CD4-positive, CD25-positive, alpha-beta regulatory T cell (primary cell): ENCODE data around the gene SRGAP2B. TPM values are rescaled to one million over a fixed set of nuclear protein-coding genes. Genes with fewer than 3 reads are reported as not detected.
A peak's percentile ranks its signal among the peaks of the same experiment; 100 is the strongest.
"Not testable (repeated sequence)": the region's sequence is repeated elsewhere in the genome, so short reads cannot be mapped to it uniquely, and the experiment has no call there.

Experiments used
- ATAC-seq, 2 donors: fragments of 150-1000 bp; cut with Tn5 transposase; one replicate each; pipeline ENCODE4 v1.10.0; 2021; ENCODE audit warnings: low read depth in 2 of 2, moderate number of reproducible peaks in 2 of 2, moderate library complexity in 1 of 2
- DNase-seq, 3 donors: peaks; one replicate each; pipeline versions ENCODE4 v3.0.0 to v3.0.0-alpha.2; 2012 to 2022; ENCODE audit warnings: mixed read lengths in 1 of 3
- H3K27ac ChIP-seq: one replicate; pipeline ENCODE4 v1.7.0; 2013; ENCODE audit warnings: mild to moderate bottlenecking, low read length; ENCODE audit not compliant: insufficient read depth, poor library complexity, severe bottlenecking
- H3K27me3 ChIP-seq: one replicate; pipeline ENCODE4 v1.7.0; 2013; ENCODE audit warnings: low read length; ENCODE audit not compliant: control insufficient read depth, insufficient read depth
- H3K36me3 ChIP-seq: one replicate; pipeline ENCODE4 v1.7.0; 2013; ENCODE audit warnings: mild to moderate bottlenecking, low read length, moderate library complexity; ENCODE audit not compliant: control insufficient read depth, insufficient read depth
- H3K4me1 ChIP-seq: 2 replicates; pipeline ENCODE4 v1.7.0; 2013; ENCODE audit warnings: mild to moderate bottlenecking, low read length; ENCODE audit not compliant: insufficient read depth, control insufficient read depth, poor library complexity, severe bottlenecking
- H3K4me3 ChIP-seq: one replicate; pipeline ENCODE4 v1.7.0; 2013; ENCODE audit warnings: low read depth, mild to moderate bottlenecking, low read length, moderate library complexity
- H3K9me3 ChIP-seq, 2 experiments: 1 replicate in 1 of 2; 2 replicates in 1 of 2; pipeline ENCODE4 v1.7.0; 2013; ENCODE audit warnings: low read length in 2 of 2, mild to moderate bottlenecking in 1 of 2, moderate library complexity in 1 of 2; ENCODE audit not compliant: control insufficient read depth in 2 of 2
- H3K27ac Mint-ChIP-seq, 3 donors: one replicate each; pipeline ENCODE4 v1.8.0; 2020 to 2022; ENCODE audit warnings: mild to moderate bottlenecking in 3 of 3, mixed read lengths in 3 of 3, moderate library complexity in 2 of 3
- H3K27me3 Mint-ChIP-seq: one replicate; pipeline ENCODE4 v1.8.0; 2022; ENCODE audit warnings: mild to moderate bottlenecking, mixed read lengths
- H3K36me3 Mint-ChIP-seq: one replicate; pipeline ENCODE4 v1.8.0; 2020; ENCODE audit warnings: mixed read lengths
- H3K4me1 Mint-ChIP-seq, 4 donors: one replicate each; pipeline ENCODE4 v1.8.0; 2020 to 2022; ENCODE audit warnings: mixed read lengths in 4 of 4, mild to moderate bottlenecking in 1 of 4
- H3K4me3 Mint-ChIP-seq, 4 donors: one replicate each; pipeline ENCODE4 v1.8.0; 2020 to 2022; ENCODE audit warnings: mild to moderate bottlenecking in 4 of 4, mixed read lengths in 4 of 4, moderate library complexity in 3 of 4
- H3K9me3 Mint-ChIP-seq, 7 donors: one replicate each; pipeline ENCODE4 v1.8.0; 2020 to 2022; ENCODE audit warnings: mixed read lengths in 7 of 7, mild to moderate bottlenecking in 3 of 7, moderate library complexity in 2 of 7
- polyA plus RNA-seq, 4 donors: library from polyadenylated mRNA; unstranded; fragments of 300-500 nt; fragmentation: Illumina TruSeq; gene quantifications; one replicate each; pipeline ENCODE4 v1.2.3, GENCODE V29; 2021
- total RNA-seq: library from RNA; stranded (reverse); gene quantifications from one replicate; pipeline ENCODE4 v1.2.3, GENCODE V29; 2022

Gene SRGAP2B
- total and polyA plus RNA-seq, 5 donors from 2014 or later, result 1.2 to 36.7 (median 2.1) TPM

- H3K4me1 Mint-ChIP-seq, H3K27ac ChIP-seq, H3K9me3 ChIP-seq, H3K27me3 ChIP-seq, ATAC-seq, H3K36me3 ChIP-seq, H3K27me3 Mint-ChIP-seq, H3K27ac Mint-ChIP-seq, H3K4me3 Mint-ChIP-seq, H3K4me3 ChIP-seq, DNase-seq, H3K9me3 Mint-ChIP-seq, H3K36me3 Mint-ChIP-seq, H3K4me1 ChIP-seq: not testable (repeated sequence)
These were observed 73.4 kb downstream of the SRGAP2B start for GRCh38 chr1:145021749-145022148.

GRCh38 chr1:145019709-145020108 lies 75.4 kb downstream of the SRGAP2B start:
- not testable (repeated sequence) for H3K4me3 Mint-ChIP-seq, H3K36me3 ChIP-seq, H3K4me3 ChIP-seq, H3K27ac ChIP-seq, H3K27me3 Mint-ChIP-seq, H3K27me3 ChIP-seq, H3K4me1 Mint-ChIP-seq, H3K36me3 Mint-ChIP-seq, H3K27ac Mint-ChIP-seq, H3K9me3 Mint-ChIP-seq, H3K9me3 ChIP-seq, ATAC-seq, H3K4me1 ChIP-seq, DNase-seq

GRCh38 chr1:145017725-145018124 lies 77.4 kb downstream of the SRGAP2B start:
- not testable (repeated sequence) for H3K4me3 ChIP-seq, H3K36me3 Mint-ChIP-seq, H3K27me3 Mint-ChIP-seq, H3K4me3 Mint-ChIP-seq, H3K9me3 ChIP-seq, H3K4me1 Mint-ChIP-seq, H3K27me3 ChIP-seq, H3K27ac ChIP-seq, H3K36me3 ChIP-seq, H3K4me1 ChIP-seq, DNase-seq, H3K27ac Mint-ChIP-seq, H3K9me3 Mint-ChIP-seq, ATAC-seq

GRCh38 chr1:145016492-145016862 lies 78.7 kb downstream of the SRGAP2B start:
- not testable (repeated sequence) for H3K4me3 ChIP-seq, DNase-seq, H3K36me3 Mint-ChIP-seq, H3K27me3 ChIP-seq, H3K9me3 Mint-ChIP-seq, H3K9me3 ChIP-seq, H3K4me1 ChIP-seq, H3K4me1 Mint-ChIP-seq, H3K27me3 Mint-ChIP-seq, H3K27ac Mint-ChIP-seq, H3K36me3 ChIP-seq, H3K27ac ChIP-seq, H3K4me3 Mint-ChIP-seq
- ATAC-seq, result peak in 1 of 2 donors; percentile 20

- H3K27ac Mint-ChIP-seq, H3K36me3 ChIP-seq, H3K9me3 Mint-ChIP-seq, H3K9me3 ChIP-seq, H3K27me3 ChIP-seq, H3K27ac ChIP-seq, H3K4me3 ChIP-seq, DNase-seq, H3K4me1 Mint-ChIP-seq, H3K36me3 Mint-ChIP-seq, H3K4me3 Mint-ChIP-seq, H3K4me1 ChIP-seq, H3K27me3 Mint-ChIP-seq: not testable (repeated sequence)
- ATAC-seq, result peak; percentile 62 to 63
These were observed 79.2 kb downstream of the SRGAP2B start for GRCh38 chr1:145015744-145016491.

GRCh38 chr1:145013353-145013752 lies 81.8 kb downstream of the SRGAP2B start:
- H3K9me3 Mint-ChIP-seq, H3K36me3 ChIP-seq, H3K9me3 ChIP-seq, H3K4me1 ChIP-seq, H3K4me3 ChIP-seq, DNase-seq, H3K27ac Mint-ChIP-seq, H3K27me3 Mint-ChIP-seq, ATAC-seq, H3K27me3 ChIP-seq, H3K27ac ChIP-seq, H3K4me3 Mint-ChIP-seq, H3K36me3 Mint-ChIP-seq, H3K4me1 Mint-ChIP-seq: not testable (repeated sequence)

GRCh38 chr1:145011811-145012210 lies 83.3 kb downstream of the SRGAP2B start:
- H3K4me3 Mint-ChIP-seq, ATAC-seq, H3K4me1 Mint-ChIP-seq: not testable (repeated sequence)

GRCh38 chr1:145010580-145010979 lies 84.5 kb downstream of the SRGAP2B start:
- H3K9me3 ChIP-seq, H3K27ac Mint-ChIP-seq, DNase-seq, H3K36me3 ChIP-seq, H3K27ac ChIP-seq, H3K9me3 Mint-ChIP-seq, H3K4me1 ChIP-seq, H3K36me3 Mint-ChIP-seq, H3K27me3 ChIP-seq, H3K4me1 Mint-ChIP-seq, H3K27me3 Mint-ChIP-seq, ATAC-seq: not testable (repeated sequence)
- peak overlapping the region in 2 of 4 donors; percentile 52 to 56 for H3K4me3 Mint-ChIP-seq
- H3K4me3 ChIP-seq, result peak overlapping the region; percentile 53

More at GRCh38 chr1:145011811-145012210, 83.3 kb downstream of the SRGAP2B start:
- H3K4me1 ChIP-seq, H3K9me3 ChIP-seq, H3K27ac ChIP-seq, H3K36me3 Mint-ChIP-seq, H3K9me3 Mint-ChIP-seq, H3K36me3 ChIP-seq, H3K27me3 ChIP-seq, H3K27ac Mint-ChIP-seq, DNase-seq, H3K27me3 Mint-ChIP-seq, H3K4me3 ChIP-seq: not testable (repeated sequence)
